ENCODE measurements around the gene AGAP1.
"Not testable (repeated sequence)": the region's sequence is repeated elsewhere in the genome, so short reads cannot be mapped to it uniquely, and the experiment has no call there.

AGAP1 gene

DNA sequence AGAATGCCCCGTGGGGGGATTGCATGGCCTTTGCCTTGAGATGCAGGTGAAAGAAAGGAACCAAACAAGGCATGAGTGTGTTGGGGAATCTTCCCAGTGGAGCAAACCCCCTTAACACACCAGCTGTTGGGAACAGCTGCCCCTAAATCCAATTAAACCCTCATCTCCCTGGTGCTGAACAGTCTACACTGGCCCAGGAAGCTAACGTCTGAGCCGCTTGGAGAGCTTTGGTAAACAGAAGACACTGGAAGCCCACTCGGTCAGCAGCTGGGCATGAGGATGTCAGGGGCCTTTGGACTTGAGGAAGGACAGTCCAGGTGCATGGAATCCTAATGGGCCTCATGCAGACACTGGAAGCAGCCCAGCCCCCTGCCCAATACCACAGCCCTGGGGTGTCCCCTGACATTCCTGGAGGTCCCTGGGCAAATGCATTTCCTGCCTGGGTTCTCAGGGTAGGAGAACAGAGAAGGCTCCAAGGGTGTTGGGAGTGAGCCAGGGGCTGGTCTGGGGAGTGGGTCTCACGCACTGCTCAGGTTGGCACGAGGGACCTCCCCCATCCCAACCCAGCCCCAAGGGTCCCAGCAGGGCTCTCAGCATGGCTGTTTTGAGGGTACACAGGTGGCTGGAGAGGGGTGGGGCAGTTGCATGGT is 636.6 kb downstream of the AGAP1 start:
- ATAC-seq (ENCODE audit: low read depth): no peak
- Histone ChIP-seq H3K4me3 (ENCODE audit: severe bottlenecking) (no peak overlapping the region), H3K27me3 (ENCODE audit: insufficient read depth, poor library complexity, severe bottlenecking) (no peaks in the 10 kb centered on the region), H3K4me1 (ENCODE audit: insufficient read depth, poor library complexity, severe bottlenecking) (no peaks in the 10 kb centered on the region), H3K9me3 (ENCODE audit: severe bottlenecking) (no peaks in the 10 kb centered on the region), H3K36me3 (ENCODE audit: low read depth) (no peaks in the 10 kb centered on the region), H3K27ac (ENCODE audit: poor library complexity, severe bottlenecking) (no peak overlapping the region)
- no peak for DNase-seq (ENCODE audit: low spot score)
- no peak for TF ChIP-seq CTCF (IDR thresholded peaks at IDR 0.05; ENCODE audit: poor library complexity, severe bottlenecking)

DNA sequence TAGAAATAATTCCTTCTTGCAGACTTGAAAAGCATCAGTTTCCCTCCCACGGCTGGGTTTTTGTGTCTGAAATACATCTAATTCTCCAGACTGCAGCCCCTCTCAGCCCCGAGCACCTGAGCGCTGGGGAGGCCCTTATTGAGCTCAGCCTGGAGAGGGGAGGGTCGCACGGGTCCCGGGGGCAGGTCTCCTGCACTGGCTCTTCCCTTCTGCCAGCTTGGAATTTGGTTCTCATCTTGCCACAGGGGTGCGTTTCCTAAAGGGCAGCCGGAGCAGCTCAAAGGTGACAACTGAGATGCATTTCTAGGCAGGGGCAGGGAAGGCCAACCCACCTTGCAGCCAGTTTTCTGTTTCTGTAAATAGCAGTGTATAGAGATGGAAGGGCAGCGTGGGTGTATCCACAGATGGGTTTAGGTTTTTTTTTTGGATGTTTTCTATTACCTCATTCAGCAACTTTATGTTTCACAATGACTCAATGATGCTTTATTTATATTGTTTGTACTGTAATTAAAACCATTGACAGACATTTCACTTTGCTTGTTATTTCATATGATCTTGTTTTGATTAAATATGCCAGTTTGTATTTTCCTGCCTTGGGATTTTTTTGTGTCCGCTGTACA is 637.3 kb downstream of the AGAP1 start:
- no peak for TF ChIP-seq CTCF (IDR thresholded peaks at IDR 0.05; ENCODE audit: poor library complexity, severe bottlenecking)
- H3K4me3 ChIP-seq (ENCODE audit: severe bottlenecking): no peak overlapping the region
- no peaks in the 10 kb centered on the region for H3K27me3 ChIP-seq (ENCODE audit: insufficient read depth, poor library complexity, severe bottlenecking)
- H3K9me3 ChIP-seq (ENCODE audit: severe bottlenecking): no peaks in the 10 kb centered on the region
- H3K4me1 ChIP-seq (ENCODE audit: insufficient read depth, poor library complexity, severe bottlenecking): no peaks in the 10 kb centered on the region
- H3K36me3 ChIP-seq (ENCODE audit: low read depth): no peaks in the 10 kb centered on the region
- DNase-seq (ENCODE audit: low spot score) (no peak), ATAC-seq (ENCODE audit: low read depth) (no peak)
- no peak overlapping the region for H3K27ac ChIP-seq (ENCODE audit: poor library complexity, severe bottlenecking)

DNA sequence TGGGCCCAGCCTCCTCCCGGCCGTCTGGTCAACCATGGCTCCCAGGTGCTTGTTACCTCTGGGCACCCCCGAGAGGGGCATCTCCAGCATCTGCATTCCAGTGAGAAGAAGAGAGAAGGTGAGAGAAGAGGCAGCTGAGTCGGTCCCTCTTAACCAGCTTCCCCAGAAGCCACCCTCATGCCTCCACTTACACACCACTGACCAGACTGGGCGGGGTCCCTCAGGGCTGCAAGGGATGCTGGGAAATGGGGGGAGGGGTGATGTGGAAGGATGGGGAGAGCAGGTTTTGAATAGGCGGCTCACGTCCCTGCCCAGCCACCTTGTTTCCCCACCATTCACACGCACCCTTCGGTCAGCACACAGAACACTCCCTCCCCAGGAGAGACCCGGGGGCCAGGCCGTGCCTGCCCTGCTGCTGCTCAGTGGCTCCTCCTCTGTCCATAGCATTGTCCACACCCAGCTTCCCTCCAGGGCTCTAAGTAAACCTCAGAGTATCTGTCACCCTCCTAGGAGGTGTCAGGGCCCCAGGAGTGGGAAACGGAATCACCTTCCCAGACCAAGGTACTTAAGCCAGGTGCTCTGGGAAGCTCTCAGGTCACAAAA is 639.7 kb downstream of the AGAP1 start:
- Histone ChIP-seq H3K27me3 (ENCODE audit: insufficient read depth, poor library complexity, severe bottlenecking) (no peaks in the 10 kb centered on the region), H3K4me1 (ENCODE audit: insufficient read depth, poor library complexity, severe bottlenecking) (no peaks in the 10 kb centered on the region), H3K4me3 (ENCODE audit: severe bottlenecking) (no peak overlapping the region), H3K9me3 (ENCODE audit: severe bottlenecking) (no peaks in the 10 kb centered on the region), H3K27ac (ENCODE audit: poor library complexity, severe bottlenecking) (no peak overlapping the region), H3K36me3 (ENCODE audit: low read depth) (no peaks in the 10 kb centered on the region)
- no peak for TF ChIP-seq CTCF (IDR thresholded peaks at IDR 0.05; ENCODE audit: poor library complexity, severe bottlenecking)
- DNase-seq (ENCODE audit: low spot score) (no peak), ATAC-seq (ENCODE audit: low read depth) (no peak)

DNA sequence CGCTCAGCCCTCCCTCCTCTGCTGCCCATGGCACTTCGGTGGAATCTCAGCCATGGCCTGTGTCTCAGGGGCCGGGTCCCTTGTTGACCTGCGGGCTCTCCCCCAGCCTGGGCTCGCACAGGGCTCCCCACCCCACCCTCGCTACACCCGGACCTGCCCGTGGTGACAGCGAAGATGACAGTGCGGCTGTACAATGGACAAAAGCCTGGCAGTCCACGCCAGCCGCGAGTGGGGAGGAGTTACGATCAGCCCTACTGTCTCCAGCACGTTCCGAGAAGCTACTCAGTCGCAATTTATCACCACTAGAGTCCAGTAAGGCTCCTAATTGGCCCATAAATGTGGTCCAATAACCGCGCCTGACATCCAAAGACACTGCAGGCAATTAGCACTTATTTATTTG is 642.7 kb downstream of the AGAP1 start:
- no peak for ATAC-seq (ENCODE audit: low read depth)
- Histone ChIP-seq H3K27ac (ENCODE audit: poor library complexity, severe bottlenecking) (no peak overlapping the region), H3K4me3 (ENCODE audit: severe bottlenecking) (no peak overlapping the region), H3K36me3 (ENCODE audit: low read depth) (no peaks in the 10 kb centered on the region), H3K4me1 (ENCODE audit: insufficient read depth, poor library complexity, severe bottlenecking) (no peaks in the 10 kb centered on the region), H3K9me3 (ENCODE audit: severe bottlenecking) (no peaks in the 10 kb centered on the region), H3K27me3 (ENCODE audit: insufficient read depth, poor library complexity, severe bottlenecking) (no peaks in the 10 kb centered on the region)
- DNase-seq (ENCODE audit: low spot score): peak; percentile 37
- TF ChIP-seq CTCF (IDR thresholded peaks at IDR 0.05; ENCODE audit: poor library complexity, severe bottlenecking): no peak

GRCh38 chr2:236137066-236137465 is 643.2 kb downstream of the AGAP1 start:
- TF ChIP-seq CTCF (IDR thresholded peaks at IDR 0.05; ENCODE audit: poor library complexity, severe bottlenecking): no peak
- no peaks in the 10 kb centered on the region for H3K4me1 ChIP-seq (ENCODE audit: insufficient read depth, poor library complexity, severe bottlenecking)
- H3K9me3 ChIP-seq (ENCODE audit: severe bottlenecking): no peaks in the 10 kb centered on the region
- DNase-seq (ENCODE audit: low spot score): no peak
- no peak overlapping the region for H3K27ac ChIP-seq (ENCODE audit: poor library complexity, severe bottlenecking)
- ATAC-seq (ENCODE audit: low read depth): no peak
- no peaks in the 10 kb centered on the region for H3K27me3 ChIP-seq (ENCODE audit: insufficient read depth, poor library complexity, severe bottlenecking)
- H3K4me3 ChIP-seq (ENCODE audit: severe bottlenecking): no peak overlapping the region
- H3K36me3 ChIP-seq (ENCODE audit: low read depth): no peaks in the 10 kb centered on the region

DNA sequence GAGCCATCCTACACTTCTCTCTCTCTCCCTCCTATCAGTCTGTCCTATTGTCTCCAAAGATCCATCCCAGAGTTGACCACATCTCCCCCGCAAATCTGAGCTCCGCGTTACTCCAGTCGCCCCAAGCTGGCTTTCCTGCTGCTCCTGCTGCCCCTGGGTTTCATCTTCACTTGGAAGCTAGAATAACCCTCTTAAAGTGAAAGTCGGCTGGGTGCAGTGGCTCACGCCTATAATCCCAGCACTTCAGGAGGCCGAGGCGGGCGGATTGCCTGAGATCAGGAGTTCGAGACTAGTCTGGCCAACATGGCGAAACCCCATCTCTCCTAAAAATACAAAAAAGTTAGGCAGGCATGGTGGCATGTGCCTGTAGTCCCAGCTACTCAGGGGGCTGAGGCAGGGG is 647.8 kb downstream of the AGAP1 start:
- not testable (repeated sequence) for DNase-seq (ENCODE audit: low spot score); H3K27ac ChIP-seq (ENCODE audit: poor library complexity, severe bottlenecking); H3K9me3 ChIP-seq (ENCODE audit: severe bottlenecking); H3K36me3 ChIP-seq (ENCODE audit: low read depth); H3K4me3 ChIP-seq (ENCODE audit: severe bottlenecking); H3K4me1 ChIP-seq (ENCODE audit: insufficient read depth, poor library complexity, severe bottlenecking); H3K27me3 ChIP-seq (ENCODE audit: insufficient read depth, poor library complexity, severe bottlenecking); ATAC-seq (ENCODE audit: low read depth)

Data from RWPE2 (cell line).